ENCODE measurements around the gene ABTB2. TPM values are rescaled to one million over a fixed set of nuclear protein-coding genes. Genes with fewer than 3 reads are reported as not detected.

The ABTB2 gene
- total RNA-seq, 1 experiment from 2014 or later: 0.53 TPM

GRCh38 chr11:34145073-34145472 lies 212.7 kb downstream of the ABTB2 start:
- no peaks in the 10 kb centered on the region for H3K9me3 ChIP-seq (replicated peaks)
- no peak overlapping the region for H3K4me3 ChIP-seq
- DNase-seq (ENCODE audit: low read depth in 1 of 2, low spot score in 2 of 2): no peak
- H3K27me3 ChIP-seq (replicated peaks): no peaks in the 10 kb centered on the region
- peaks cover 98% of the 10 kb centered on the region for H3K36me3 ChIP-seq
- no peaks in the 10 kb centered on the region for H3K4me1 ChIP-seq (replicated peaks)
- H3K27ac ChIP-seq: no peak overlapping the region

DNA sequence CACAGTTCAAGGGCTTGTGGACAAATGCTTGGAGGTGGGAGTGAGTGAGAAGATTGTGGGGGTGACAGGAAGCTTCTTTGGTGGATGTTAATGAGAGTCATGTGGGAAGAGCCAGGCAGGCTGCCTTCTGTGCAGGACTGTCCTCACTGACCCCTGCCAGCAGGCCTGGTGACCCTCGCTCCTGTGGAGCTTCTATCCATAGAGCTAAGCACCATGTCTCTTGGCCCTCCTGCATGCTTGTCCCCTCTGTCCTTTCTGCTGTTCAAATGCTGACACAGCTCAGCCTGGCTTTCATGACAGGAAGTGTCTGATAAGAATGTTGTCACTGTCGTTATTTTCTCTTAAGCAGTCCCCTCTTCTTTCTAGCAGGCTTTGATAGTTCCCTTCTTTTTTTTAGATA lies 214.8 kb downstream of the ABTB2 start:
- Histone ChIP-seq H3K27me3 (replicated peaks) (no peaks in the 10 kb centered on the region), H3K4me3 (no peak overlapping the region), H3K27ac (no peak overlapping the region), H3K4me1 (replicated peaks) (no peaks in the 10 kb centered on the region), H3K36me3 (peaks cover 97% of the 10 kb centered on the region), H3K9me3 (replicated peaks) (no peaks in the 10 kb centered on the region)
- no peak for DNase-seq (ENCODE audit: low read depth in 1 of 2, low spot score in 2 of 2)

DNA sequence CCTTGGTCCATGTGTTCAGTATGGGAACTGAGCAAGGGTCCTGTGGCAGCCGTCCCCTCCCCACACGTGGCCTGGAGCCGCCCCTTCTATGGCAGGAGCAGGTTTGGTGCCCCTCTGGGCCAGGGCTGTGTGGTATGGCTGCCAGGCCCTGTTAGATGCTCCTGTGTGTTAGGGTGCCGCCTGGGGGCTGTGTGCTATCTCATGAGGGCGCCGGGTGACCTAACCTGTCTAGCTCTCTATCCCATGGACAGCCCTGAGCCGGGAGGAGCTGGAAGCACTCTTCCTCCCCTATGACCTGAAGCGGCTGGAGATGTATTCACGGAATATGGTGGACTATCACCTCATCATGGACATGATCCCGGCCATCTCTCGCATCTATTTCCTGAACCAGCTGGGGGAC lies 217.7 kb downstream of the ABTB2 start:
- no peaks in the 10 kb centered on the region for H3K27me3 ChIP-seq (replicated peaks)
- H3K36me3 ChIP-seq: peaks cover 96% of the 10 kb centered on the region
- H3K9me3 ChIP-seq (replicated peaks): no peaks in the 10 kb centered on the region
- no peak overlapping the region for H3K27ac ChIP-seq
- H3K4me3 ChIP-seq: no peak overlapping the region
- H3K4me1 ChIP-seq (replicated peaks): no peaks in the 10 kb centered on the region
- no peak for DNase-seq (ENCODE audit: low read depth in 1 of 2, low spot score in 2 of 2)

DNA sequence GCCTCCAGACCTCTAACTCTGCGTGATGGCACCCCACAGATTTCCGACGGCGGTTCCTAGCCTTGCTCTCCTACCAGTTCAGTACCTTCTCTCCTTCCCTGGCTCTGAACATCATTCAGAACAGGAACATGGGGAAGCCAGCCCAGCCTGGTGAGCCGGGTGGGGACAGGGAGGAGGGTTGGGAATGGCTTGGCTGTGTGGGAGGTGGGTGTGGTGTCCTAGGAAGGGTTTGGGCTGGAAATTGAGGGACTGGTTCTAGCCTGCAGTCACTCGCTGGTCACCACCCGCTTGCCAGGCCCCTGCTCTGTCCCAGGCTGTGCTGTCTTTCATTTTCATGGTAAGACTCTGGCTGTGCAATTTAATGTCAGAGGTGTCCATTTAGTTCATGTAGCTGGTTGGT lies 218.5 kb downstream of the ABTB2 start:
- Histone ChIP-seq H3K27ac (no peak overlapping the region), H3K4me1 (replicated peaks) (no peaks in the 10 kb centered on the region), H3K4me3 (no peak overlapping the region), H3K27me3 (replicated peaks) (no peaks in the 10 kb centered on the region), H3K36me3 (peaks cover 94% of the 10 kb centered on the region), H3K9me3 (replicated peaks) (no peaks in the 10 kb centered on the region)
- DNase-seq (ENCODE audit: low read depth in 1 of 2, low spot score in 2 of 2): no peak

GRCh38 chr11:34136420-34136819 lies 221.4 kb downstream of the ABTB2 start:
- no peak overlapping the region for H3K27ac ChIP-seq
- peaks cover 89% of the 10 kb centered on the region for H3K36me3 ChIP-seq
- no peaks in the 10 kb centered on the region for H3K27me3 ChIP-seq (replicated peaks)
- H3K4me1 ChIP-seq (replicated peaks): no peaks in the 10 kb centered on the region
- no peaks in the 10 kb centered on the region for H3K9me3 ChIP-seq (replicated peaks)
- no peak overlapping the region for H3K4me3 ChIP-seq
- no peak for DNase-seq (ENCODE audit: low read depth in 1 of 2, low spot score in 2 of 2)

DNA sequence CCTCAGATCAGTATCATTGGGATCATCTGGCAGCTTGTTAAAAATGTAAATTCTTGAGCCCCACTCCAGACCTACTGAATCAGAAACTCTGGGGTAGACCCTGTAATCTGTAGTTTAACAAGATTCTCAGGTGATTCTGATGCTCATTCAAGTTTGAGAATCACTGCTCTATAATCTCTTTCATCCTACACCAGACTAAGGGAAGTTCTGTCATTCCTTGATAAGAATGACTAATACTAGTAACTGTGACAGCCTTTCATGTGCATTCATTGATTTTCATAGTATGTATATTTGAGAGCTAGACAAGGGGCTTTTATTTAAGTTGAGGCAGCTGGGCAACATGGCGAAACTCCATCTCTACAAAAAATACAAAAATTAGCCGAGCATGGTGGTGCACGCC lies 222.4 kb downstream of the ABTB2 start:
- H3K4me3 ChIP-seq: no peak overlapping the region
- peaks cover 89% of the 10 kb centered on the region for H3K36me3 ChIP-seq

GRCh38 chr11:34134765-34135164 lies 223.0 kb downstream of the ABTB2 start:
- no peak overlapping the region for H3K27ac ChIP-seq
- H3K4me3 ChIP-seq: no peak overlapping the region
- H3K36me3 ChIP-seq: peaks cover 90% of the 10 kb centered on the region
- no peaks in the 10 kb centered on the region for H3K4me1 ChIP-seq (replicated peaks)
- no peak for DNase-seq (ENCODE audit: low read depth in 1 of 2, low spot score in 2 of 2)
- no peaks in the 10 kb centered on the region for H3K9me3 ChIP-seq (replicated peaks)
- no peaks in the 10 kb centered on the region for H3K27me3 ChIP-seq (replicated peaks)

More for the DNA sequence above, 222.4 kb downstream of the ABTB2 start:
- H3K4me1 ChIP-seq (replicated peaks): no peaks in the 10 kb centered on the region
- DNase-seq (ENCODE audit: low read depth in 1 of 2, low spot score in 2 of 2): no peak
- no peak overlapping the region for H3K27ac ChIP-seq
- no peaks in the 10 kb centered on the region for H3K9me3 ChIP-seq (replicated peaks)
- H3K27me3 ChIP-seq (replicated peaks): no peaks in the 10 kb centered on the region

GRCh38 chr11:34132261-34132965 lies 225.4 kb downstream of the ABTB2 start:
- H3K4me3 ChIP-seq: no peak overlapping the region
- no peaks in the 10 kb centered on the region for H3K4me1 ChIP-seq (replicated peaks)
- DNase-seq (ENCODE audit: low read depth in 1 of 2, low spot score in 2 of 2): no peak
- peaks cover 88% of the 10 kb centered on the region for H3K36me3 ChIP-seq
- no peaks in the 10 kb centered on the region for H3K9me3 ChIP-seq (replicated peaks)
- H3K27me3 ChIP-seq (replicated peaks): no peaks in the 10 kb centered on the region
- H3K27ac ChIP-seq: no peak overlapping the region

DNA sequence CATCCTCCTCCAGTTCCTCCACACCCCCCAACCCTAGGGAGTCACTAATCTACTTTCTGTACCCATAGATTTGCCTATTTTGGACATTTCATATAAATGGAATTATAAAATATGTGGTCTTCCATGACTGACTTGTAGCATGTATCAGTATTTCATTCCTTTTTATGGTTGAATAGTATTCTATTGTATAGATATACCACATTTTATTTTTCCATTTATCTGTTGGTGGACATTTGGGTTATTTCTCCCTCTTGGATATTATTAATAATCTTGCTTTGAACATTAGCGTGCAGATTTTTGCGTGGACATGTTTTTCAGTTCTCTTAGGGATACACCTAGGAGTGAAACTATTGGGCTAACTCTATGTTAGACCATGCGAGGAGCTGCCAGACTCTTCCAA lies 229.0 kb downstream of the ABTB2 start:
- Histone ChIP-seq H3K9me3 (replicated peaks) (no peaks in the 10 kb centered on the region), H3K4me1 (replicated peaks) (no peaks in the 10 kb centered on the region), H3K4me3 (no peak overlapping the region), H3K36me3 (peaks cover 92% of the 10 kb centered on the region), H3K27ac (no peak overlapping the region), H3K27me3 (replicated peaks) (no peaks in the 10 kb centered on the region)
- DNase-seq (ENCODE audit: low read depth in 1 of 2, low spot score in 2 of 2): no peak

GRCh38 chr11:34126959-34127848 lies 230.6 kb downstream of the ABTB2 start:
- Histone ChIP-seq H3K9me3 (replicated peaks) (no peaks in the 10 kb centered on the region), H3K27me3 (replicated peaks) (no peaks in the 10 kb centered on the region), H3K4me1 (replicated peaks) (no peaks in the 10 kb centered on the region), H3K36me3 (peaks cover 93% of the 10 kb centered on the region), H3K27ac (no peak overlapping the region), H3K4me3 (no peak overlapping the region)
- no peak for DNase-seq (ENCODE audit: low read depth in 1 of 2, low spot score in 2 of 2)

GRCh38 chr11:34124885-34125668 lies 232.7 kb downstream of the ABTB2 start:
- DNase-seq (ENCODE audit: low read depth in 1 of 2, low spot score in 2 of 2): no peak
- Histone ChIP-seq H3K4me3 (no peak overlapping the region), H3K4me1 (replicated peaks) (no peaks in the 10 kb centered on the region), H3K27ac (no peak overlapping the region), H3K9me3 (replicated peaks) (no peaks in the 10 kb centered on the region), H3K27me3 (replicated peaks) (no peaks in the 10 kb centered on the region), H3K36me3 (peaks cover 94% of the 10 kb centered on the region)

GRCh38 chr11:34120651-34121050 lies 237.2 kb downstream of the ABTB2 start:
- no peaks in the 10 kb centered on the region for H3K27me3 ChIP-seq (replicated peaks)
- H3K36me3 ChIP-seq: peaks cover 97% of the 10 kb centered on the region
- no peak for DNase-seq (ENCODE audit: low read depth in 1 of 2, low spot score in 2 of 2)
- H3K27ac ChIP-seq: no peak overlapping the region
- H3K4me1 ChIP-seq (replicated peaks): no peaks in the 10 kb centered on the region
- H3K9me3 ChIP-seq (replicated peaks): no peaks in the 10 kb centered on the region
- no peak overlapping the region for H3K4me3 ChIP-seq

GRCh38 chr11:34114471-34114870 lies 243.3 kb downstream of the ABTB2 start:
- H3K27me3 ChIP-seq (replicated peaks): no peaks in the 10 kb centered on the region
- H3K4me1 ChIP-seq (replicated peaks): no peaks in the 10 kb centered on the region
- no peak overlapping the region for H3K27ac ChIP-seq
- no peak overlapping the region for H3K4me3 ChIP-seq
- DNase-seq (ENCODE audit: low read depth in 1 of 2, low spot score in 2 of 2): no peak
- H3K9me3 ChIP-seq (replicated peaks): no peaks in the 10 kb centered on the region
- H3K36me3 ChIP-seq: peaks cover 100% of the 10 kb centered on the region

DNA sequence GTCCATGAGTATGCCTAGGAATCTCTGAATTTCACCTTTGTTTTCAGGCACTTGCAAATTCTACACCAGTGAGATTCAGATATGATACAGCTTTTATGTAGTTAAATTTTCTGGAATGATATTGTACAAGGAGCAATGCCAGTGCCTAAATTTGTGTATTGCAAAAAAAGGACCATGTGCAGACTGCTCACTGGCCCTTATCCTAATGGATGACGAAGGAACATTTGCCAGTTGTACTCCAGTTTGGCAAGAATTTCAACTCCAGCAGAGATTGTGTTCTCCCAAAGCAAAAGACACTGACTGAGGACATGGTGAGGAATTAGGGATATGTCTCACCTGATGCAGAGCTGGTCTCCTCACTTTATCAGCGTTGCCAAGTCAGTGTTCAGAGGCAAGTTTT lies 243.8 kb downstream of the ABTB2 start:
- H3K36me3 ChIP-seq: peaks cover 99% of the 10 kb centered on the region
- H3K4me1 ChIP-seq (replicated peaks): no peaks in the 10 kb centered on the region
- no peak overlapping the region for H3K4me3 ChIP-seq
- no peaks in the 10 kb centered on the region for H3K9me3 ChIP-seq (replicated peaks)
- H3K27ac ChIP-seq: no peak overlapping the region
- DNase-seq (ENCODE audit: low read depth in 1 of 2, low spot score in 2 of 2): no peak
- no peaks in the 10 kb centered on the region for H3K27me3 ChIP-seq (replicated peaks)

All from SJSA1 (cell line).